ENCODE results near the gene LUC7L3. TPM values are rescaled to one million over a fixed set of nuclear protein-coding genes. Genes with fewer than 3 reads are reported as not detected.

LUC7L3 gene
- total RNA-seq, 4 donors from 2014 or later, result 75.2 to 199 (median 140) TPM

GRCh38 chr17:50739098-50739497 lies 19.7 kb downstream of the LUC7L3 start:
- Histone ChIP-seq H3K36me3 (peaks cover 38 to 40% of the 10 kb centered on the region in 2 donors), H3K27ac (no peak overlapping the region), H3K9me3 (no peaks in the 10 kb centered on the region), H3K4me3 (replicated peaks in 1 of 3) (no peak overlapping the region), H3K27me3 (no peaks in the 10 kb centered on the region), H3K4me1 (peaks cover 0 to 12% of the 10 kb centered on the region in 2 donors)
- WGBS, 2 donors, result 72 to 77% methylated on average over 2 of the region's 2 CpGs
- TF ChIP-seq POLR2A (IDR thresholded peaks at IDR 0.05), result no peak
- TF ChIP-seq CTCF (IDR thresholded peaks at IDR 0.05), result no peak
- intact Hi-C loops (cut with DNase I), result no loop called here
- no peak for DNase-seq

GRCh38 chr17:50745631-50746030 lies 26.2 kb downstream of the LUC7L3 start:
- no peak overlapping the region for H3K4me3 ChIP-seq (replicated peaks in 1 of 3)
- no peak overlapping the region for H3K27ac ChIP-seq
- WGBS, 2 donors, result 92 to 96% methylated on average over 12 of the region's 12 CpGs
- intact Hi-C loops (cut with DNase I), result no loop called here
- no peaks in the 10 kb centered on the region for H3K9me3 ChIP-seq
- H3K4me1 ChIP-seq, result no peaks in the 10 kb centered on the region
- TF ChIP-seq CTCF (IDR thresholded peaks at IDR 0.05) (no peak), POLR2A (IDR thresholded peaks at IDR 0.05) (no peak)
- peaks cover 84 to 94% of the 10 kb centered on the region in 2 donors for H3K36me3 ChIP-seq
- no peaks in the 10 kb centered on the region for H3K27me3 ChIP-seq
- DNase-seq, result no peak

GRCh38 chr17:50749245-50749644 lies 29.8 kb downstream of the LUC7L3 start:
- Histone ChIP-seq H3K36me3 (peaks cover 73 to 82% of the 10 kb centered on the region in 2 donors), H3K9me3 (no peaks in the 10 kb centered on the region), H3K27ac (no peak overlapping the region), H3K4me1 (no peaks in the 10 kb centered on the region), H3K27me3 (no peaks in the 10 kb centered on the region), H3K4me3 (replicated peaks in 1 of 3) (no peak overlapping the region)
- no peak for DNase-seq
- TF ChIP-seq POLR2A (IDR thresholded peaks at IDR 0.05) (no peak), CTCF (IDR thresholded peaks at IDR 0.05) (no peak)
- intact Hi-C loops (cut with DNase I), result no loop called here
- 88 to 95% methylated on average over 6 of the region's 6 CpGs for WGBS, 2 donors

DNA sequence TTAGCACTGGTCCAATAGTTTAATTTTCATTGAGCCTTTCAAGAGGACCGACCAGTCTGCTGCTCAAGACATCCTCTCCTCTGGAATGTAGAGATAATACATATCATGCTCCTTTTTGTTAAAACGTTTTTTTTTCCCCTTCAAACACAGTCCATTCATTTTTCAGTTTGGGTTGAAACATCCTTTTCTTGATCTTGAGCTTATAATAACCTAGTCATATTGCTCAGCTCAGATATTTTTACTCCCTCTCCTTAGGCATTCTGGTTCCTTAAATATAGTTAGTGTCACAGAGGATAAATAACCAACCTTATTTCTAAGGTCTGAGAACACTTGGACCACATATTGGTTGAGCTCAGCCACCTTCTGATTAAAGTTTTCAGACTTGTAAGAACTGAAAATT lies 35.1 kb downstream of the LUC7L3 start:
- Histone ChIP-seq H3K4me3 (replicated peaks in 1 of 3) (no peak overlapping the region), H3K27ac (no peak overlapping the region), H3K36me3 (peaks cover 23 to 46% of the 10 kb centered on the region in 2 donors), H3K9me3 (no peaks in the 10 kb centered on the region), H3K27me3 (no peaks in the 10 kb centered on the region), H3K4me1 (no peaks in the 10 kb centered on the region)
- 64 to 67% methylated on average over 2 of the region's 2 CpGs for WGBS, 2 donors
- intact Hi-C loops (cut with DNase I), result no loop called here
- DNase-seq, result no peak
- TF ChIP-seq POLR2A (IDR thresholded peaks at IDR 0.05), result no peak
- no peak for TF ChIP-seq CTCF (IDR thresholded peaks at IDR 0.05)

DNA sequence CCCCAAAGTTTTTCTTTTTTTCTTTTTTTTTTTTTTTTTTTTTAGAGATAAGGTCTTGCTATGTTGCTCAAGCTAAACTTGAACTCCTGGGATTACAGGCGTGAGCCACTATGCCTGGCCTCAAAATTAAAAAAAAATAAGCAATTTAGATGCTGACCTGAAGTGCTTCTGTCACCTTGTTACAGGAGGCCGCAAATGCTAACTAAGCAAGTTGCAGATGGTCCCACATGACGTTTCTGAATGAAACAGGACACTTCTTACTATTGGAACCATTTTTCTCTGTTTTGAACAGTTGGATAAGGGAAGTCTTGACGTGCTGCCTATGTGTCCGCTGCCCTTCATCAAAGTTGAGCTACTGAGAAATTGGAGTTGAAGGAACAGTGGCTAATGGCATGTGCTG lies 39.1 kb downstream of the LUC7L3 start:
- WGBS, 2 donors, result 59 to 65% methylated on average over 5 of the region's 5 CpGs
- H3K4me1 ChIP-seq, result no peaks in the 10 kb centered on the region
- H3K36me3 ChIP-seq, result peaks cover 0 to 10% of the 10 kb centered on the region in 2 donors
- no peak overlapping the region for H3K4me3 ChIP-seq (replicated peaks in 1 of 3)
- intact Hi-C loops (cut with DNase I), result no loop called here
- TF ChIP-seq POLR2A (IDR thresholded peaks at IDR 0.05) (no peak), CTCF (IDR thresholded peaks at IDR 0.05) (no peak)
- H3K27me3 ChIP-seq, result no peaks in the 10 kb centered on the region
- no peak for DNase-seq
- no peaks in the 10 kb centered on the region for H3K9me3 ChIP-seq
- no peak overlapping the region for H3K27ac ChIP-seq

Data from thyroid gland (tissue), 4 donors.